ENCODE measurements around the gene SLC39A9.
A peak's percentile ranks its signal among the peaks of the same experiment; 100 is the strongest.
"Not testable (repeated sequence)": the region's sequence is repeated elsewhere in the genome, so short reads cannot be mapped to it uniquely, and the experiment has no call there.

The SLC39A9 gene

DNA sequence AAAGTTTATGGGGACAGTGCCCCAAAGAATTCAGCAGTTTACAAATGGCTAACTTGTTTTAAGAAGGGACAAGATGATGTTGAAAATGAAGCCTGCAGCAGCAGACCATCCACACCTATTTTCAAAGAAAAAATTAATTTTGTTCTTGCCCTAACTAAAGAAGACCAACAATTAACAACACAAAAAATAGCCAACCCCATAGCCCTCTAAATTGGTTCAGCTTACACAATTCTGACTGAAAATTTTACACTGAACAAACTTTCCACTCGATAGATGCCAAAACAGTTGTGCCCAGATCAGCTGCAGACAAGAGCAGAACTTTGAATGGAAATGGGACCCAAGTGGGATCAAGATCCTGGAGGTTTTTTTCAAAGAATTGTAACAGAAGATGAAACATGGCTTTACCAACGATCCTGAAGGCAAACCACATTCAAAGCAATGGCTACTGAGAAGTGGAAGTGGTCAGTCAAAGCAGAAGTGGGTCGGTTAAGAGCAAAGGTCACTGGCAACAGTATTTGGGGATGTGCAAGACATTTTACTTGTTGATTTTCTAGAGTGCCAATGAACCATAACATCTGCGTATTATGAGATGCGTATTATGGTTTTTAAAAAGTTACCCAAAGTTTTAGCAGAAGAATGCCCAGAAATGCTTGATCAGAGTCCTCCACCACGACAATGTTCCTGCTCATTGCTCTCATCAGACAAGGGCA lies 30.0 kb downstream of the SLC39A9 start:
- DNase-seq = no peak

- no peak for DNase-seq
These were observed 31.2 kb downstream of the SLC39A9 start for GRCh38 chr14:69429643-69430042.

- no peak for DNase-seq
These were observed 31.9 kb downstream of the SLC39A9 start for GRCh38 chr14:69430306-69430939.

DNA sequence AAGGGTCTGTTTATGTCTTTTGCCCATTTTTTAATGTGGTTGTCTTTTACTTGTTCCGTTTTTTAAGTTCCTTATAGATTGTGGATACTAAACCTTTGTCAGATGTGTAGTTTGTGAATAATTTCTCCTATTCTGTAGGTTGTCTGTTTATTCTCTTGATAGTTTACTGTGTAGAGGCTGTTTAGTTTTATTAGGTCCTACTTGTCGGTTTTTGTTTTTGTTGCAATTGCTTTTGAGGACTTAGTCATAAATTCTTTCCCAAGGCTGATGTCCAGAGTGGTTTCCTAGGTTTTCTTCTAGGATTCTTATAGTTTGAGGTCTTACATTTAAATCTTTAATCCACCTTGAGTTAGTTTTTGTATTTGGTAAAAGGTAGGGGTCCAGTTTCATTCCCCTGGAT lies 33.9 kb downstream of the SLC39A9 start:
- no peak for DNase-seq

DNA sequence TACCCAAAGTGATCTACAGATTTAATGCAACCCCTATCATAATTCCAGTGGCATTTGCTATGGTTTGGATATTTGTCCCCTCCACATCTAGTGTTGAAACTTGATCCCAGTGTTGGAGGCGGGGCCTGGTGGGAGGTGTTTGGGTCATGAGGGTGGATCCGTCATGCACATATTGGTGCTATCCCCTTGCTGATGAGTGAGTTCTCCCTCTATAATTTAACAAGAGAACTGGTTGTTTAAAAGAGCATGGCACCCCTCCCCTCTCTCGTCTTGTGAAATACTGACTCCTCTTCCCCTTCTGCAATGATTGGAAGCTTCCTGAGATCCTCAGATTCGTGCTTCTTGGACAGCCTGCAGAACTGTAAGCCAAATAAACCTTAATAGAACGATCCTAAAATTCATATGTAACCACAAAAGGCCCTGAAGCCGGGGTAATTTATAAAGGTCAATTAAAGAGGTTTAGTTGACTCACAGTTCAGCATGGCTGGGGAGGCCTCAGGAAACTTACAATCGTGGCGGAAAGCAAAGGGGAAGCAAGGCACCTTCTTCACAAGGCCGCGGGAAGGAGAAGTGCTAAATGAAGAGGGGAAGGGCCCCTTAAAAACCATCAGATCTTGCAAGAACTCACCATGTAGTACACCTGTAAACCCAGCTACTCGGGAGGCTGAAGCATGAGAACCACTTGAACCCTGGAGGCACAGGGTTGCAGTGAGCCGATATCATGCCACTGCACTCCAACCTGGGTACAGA lies 41.2 kb downstream of the SLC39A9 start:
- no peak for DNase-seq

DNA sequence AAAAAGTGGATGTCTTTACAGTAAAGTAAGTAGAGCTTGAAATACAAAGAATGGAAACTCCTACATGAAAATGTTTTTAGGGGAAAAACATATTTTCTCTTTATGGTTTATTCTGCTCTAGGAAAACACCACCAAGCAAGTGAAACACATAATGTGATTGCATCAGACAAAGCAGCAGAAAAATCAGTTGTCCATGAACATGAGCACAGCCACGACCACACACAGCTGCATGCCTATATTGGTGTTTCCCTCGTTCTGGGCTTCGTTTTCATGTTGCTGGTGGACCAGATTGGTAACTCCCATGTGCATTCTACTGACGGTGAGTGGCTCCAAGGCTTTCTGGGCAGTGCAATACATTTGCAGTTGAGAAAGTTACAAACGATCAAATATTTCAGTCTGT lies 43.5 kb downstream of the SLC39A9 start:
- no peak for DNase-seq

DNA sequence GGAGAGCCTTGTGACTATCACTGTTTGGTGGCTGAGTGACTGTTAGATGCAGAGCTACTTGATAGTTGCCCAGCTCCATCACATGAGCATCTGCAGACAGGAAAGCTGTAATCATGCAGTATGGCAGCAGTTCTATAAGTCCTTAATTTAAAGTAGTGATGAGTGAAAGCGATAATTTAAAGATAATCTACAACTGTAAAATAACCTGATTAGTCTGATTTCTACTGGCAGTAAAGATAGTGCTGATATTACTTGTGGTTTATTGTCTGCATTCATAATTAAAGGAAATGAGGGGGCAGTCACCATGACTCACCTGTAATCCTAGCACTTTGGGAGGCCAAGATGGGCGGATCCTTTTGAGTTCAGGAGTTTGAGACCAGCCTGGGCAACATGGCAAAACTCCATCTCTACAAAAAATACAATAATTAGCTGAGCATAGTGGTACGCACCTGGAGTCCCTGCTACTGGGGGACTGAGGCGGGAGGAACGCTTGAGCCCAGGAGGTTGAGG lies 44.9 kb downstream of the SLC39A9 start:
- no peak for DNase-seq

GRCh38 chr14:69449216-69449615 lies 50.7 kb downstream of the SLC39A9 start:
- DNase-seq = no peak

- no peak for DNase-seq
These were observed 53.4 kb downstream of the SLC39A9 start for GRCh38 chr14:69451941-69452340.

GRCh38 chr14:69458350-69458749 lies 59.9 kb downstream of the SLC39A9 start:
- DNase-seq = no peak

- no peak for DNase-seq
These were observed 60.6 kb downstream of the SLC39A9 start for GRCh38 chr14:69459122-69459521.

GRCh38 chr14:69460093-69460701 lies 61.7 kb downstream of the SLC39A9 start:
- DNase-seq = peak in 3 of 5 experiments; percentile 15 to 71 (median 24)

DNA sequence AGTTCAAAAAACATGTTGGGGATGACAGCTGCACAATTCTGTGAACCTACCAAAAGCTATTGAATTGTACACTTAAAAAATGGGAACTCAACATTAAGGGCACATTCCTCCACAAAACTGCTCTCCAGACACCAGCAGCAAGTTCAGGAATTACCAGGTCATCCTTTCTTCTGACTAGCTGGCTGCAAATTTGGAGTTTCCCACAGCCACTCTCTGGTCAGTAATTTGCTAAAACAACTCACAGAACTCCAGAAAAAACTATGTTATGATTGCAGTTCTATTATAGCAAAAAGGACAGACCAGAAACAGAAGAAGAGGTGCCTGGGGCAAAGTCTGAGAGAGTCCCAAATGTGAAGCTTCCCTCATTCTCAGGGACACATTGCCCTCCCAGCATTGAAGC lies 65.9 kb downstream of the SLC39A9 start:
- DNase-seq = no peak

DNA sequence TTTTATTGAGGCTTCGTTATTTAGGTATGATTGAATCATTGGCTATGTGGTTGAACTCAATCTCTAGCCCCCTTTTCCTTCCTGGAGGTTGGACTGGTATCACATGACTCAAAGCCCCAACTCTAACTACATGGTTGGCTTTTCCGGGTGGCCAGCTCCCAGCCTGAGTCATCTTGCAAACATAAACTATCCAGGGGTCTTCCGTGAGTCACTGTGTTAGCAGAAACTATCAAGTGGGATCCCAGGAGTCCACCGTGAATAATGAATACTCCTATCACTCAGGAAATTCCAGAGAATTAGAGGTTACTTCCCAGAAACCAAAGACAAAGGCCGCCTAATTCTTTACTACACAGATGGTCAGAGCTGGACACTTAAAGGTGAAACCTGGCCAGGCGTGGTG lies 66.3 kb downstream of the SLC39A9 start:
- DNase-seq = no peak

DNA sequence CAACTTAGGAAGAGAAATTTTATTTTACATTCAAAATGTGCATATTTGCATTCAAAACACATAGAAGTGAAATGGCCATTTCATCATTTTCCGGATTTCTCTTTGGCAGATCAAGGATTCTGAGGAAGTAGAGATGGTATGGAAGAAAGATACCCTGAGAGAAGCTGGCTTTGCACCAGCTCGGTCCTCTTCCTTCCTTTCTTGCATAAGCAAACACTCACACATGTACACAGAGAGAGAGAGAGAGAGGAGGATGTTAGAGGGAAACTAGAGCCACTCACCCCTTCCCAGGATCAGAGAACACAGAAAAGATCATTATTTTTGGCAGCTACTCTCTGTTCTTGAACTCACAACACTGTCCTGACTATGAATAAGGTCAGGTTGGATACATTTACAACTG lies 70.5 kb downstream of the SLC39A9 start:
- no peak for DNase-seq

DNA sequence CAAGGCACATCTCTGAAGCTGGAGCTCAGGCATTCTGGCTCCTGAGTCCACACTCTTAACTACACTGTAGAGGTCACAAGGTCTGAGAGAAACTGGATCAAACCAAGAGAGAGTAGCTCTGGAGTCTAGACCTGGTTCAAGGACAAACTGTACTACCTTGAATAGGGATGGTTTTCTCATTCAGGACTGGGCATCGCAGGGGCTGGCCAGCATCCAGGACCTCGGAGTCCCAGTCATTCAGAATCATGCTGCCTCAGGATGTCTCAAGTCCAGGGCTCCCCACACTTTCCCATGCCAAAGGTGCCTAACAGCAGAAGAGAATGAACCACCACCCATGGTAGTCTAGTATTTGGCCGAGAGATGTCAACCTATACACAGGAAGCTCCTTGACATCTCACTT lies 72.9 kb downstream of the SLC39A9 start:
- no peak for DNase-seq

DNA sequence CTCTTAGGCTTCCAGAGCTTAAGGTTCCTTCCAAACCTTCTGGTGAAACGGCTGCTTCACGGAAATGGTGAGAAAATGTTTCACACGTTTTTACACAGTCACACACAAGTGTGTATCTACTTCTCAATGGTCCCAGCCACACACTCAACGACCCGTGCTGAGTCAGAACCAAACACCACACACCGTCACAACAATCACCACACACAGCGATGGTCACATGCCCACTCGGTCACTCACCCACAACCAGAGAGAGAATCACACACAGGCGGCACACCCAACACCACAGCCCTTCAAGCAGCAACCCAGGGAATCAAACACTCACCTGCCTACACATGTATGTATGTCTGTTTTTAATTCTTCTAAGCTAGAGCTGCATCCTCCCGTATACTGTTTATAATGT lies 73.4 kb downstream of the SLC39A9 start:
- DNase-seq = peak in 1 of 5 experiments; percentile 55

DNA sequence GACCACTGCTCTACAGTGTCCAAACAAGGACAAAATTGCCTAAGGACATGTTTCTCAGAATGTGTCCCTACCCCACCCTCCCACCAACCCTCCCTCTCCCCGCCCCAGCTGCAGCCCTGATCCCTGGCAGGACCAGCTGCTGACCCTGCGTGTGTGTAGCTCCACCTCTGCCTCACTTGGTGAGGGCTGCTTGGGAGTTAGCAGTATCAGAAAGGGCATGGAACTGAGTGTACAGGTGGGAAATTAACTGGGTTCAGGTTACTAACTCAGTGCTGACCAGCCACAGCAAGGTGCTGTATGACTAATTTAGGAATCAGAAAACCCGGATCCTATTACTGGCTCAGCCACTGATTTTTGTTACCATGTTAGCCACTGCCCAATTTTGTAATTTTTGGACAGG lies 74.8 kb downstream of the SLC39A9 start:
- DNase-seq = no peak

- DNase-seq = no peak
These were observed 75.5 kb downstream of the SLC39A9 start for GRCh38 chr14:69473946-69474345.

GRCh38 chr14:69475194-69475818 lies 76.8 kb downstream of the SLC39A9 start:
- peak in 1 of 5 experiments; percentile 46 for DNase-seq

DNA sequence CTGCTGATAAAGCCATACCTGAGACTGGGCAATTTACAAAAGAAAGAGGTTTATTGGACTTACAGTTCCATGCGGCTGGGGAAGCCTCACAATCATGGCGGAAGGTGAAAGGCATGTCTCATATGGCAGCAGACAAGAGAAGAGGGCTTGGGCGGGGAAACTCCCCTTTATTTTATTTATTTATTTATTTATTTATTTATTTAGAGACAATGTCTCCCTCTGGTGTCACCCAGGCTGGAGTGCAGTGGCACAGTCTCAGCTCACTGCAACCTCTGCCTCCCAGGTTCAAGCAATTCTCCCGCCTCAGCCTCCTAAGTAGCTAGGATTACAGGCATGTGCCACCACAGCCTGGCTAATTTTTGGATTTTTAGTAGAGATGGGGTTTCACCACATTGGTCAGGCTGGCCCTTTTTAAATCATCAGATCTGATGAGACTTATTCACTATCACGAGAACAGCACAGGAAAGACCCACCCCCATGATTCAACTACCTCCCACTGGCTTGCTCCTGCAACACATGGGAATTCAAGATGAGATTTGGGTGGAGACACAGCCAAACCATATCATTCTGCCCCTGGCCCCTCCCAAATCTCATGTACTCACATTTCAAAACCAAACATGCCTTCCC lies 78.4 kb downstream of the SLC39A9 start:
- DNase-seq = not testable (repeated sequence)

DNA sequence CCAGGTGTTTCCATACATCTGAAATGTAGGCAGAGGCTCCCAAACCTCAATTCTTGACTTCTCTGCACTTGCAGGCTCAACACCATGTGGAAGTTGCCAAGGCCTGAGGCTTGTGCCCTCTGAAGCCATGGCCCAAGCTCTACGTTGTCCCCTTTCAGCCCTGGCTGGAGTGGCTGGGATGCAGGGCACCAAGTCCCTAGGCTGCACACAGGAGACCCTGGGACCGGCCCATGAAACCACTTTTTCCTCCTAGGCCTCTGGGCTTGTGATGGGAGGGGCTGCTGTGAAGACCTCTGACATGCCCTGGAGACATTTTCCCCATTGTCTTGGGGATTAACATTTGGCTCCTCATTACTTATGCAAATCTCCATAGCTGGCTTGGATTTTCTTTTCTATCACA lies 79.6 kb downstream of the SLC39A9 start:
- DNase-seq = not testable (repeated sequence)
